GM23248 (cell line): ENCODE measurements around the gene GALNT18.

Experiments used
- EZH2 ChIP-seq: fragments of 200-600 bp; sonication (generic); IDR thresholded peaks from 2 replicates; pipeline ENCODE4 v1.6.1; 2018; ENCODE audit warnings: antibody characterized with exemption, mild to moderate bottlenecking; ENCODE audit not compliant: insufficient read depth, poor library complexity, severe bottlenecking
- EZH2phosphoT487 ChIP-seq: fragments of 200-600 bp; sonication (generic); IDR thresholded peaks from 2 replicates; pipeline ENCODE4 v1.6.1; 2018; ENCODE audit warnings: antibody characterized with exemption, moderate library complexity, mild to moderate bottlenecking, low read depth; ENCODE audit not compliant: insufficient read depth

DNA sequence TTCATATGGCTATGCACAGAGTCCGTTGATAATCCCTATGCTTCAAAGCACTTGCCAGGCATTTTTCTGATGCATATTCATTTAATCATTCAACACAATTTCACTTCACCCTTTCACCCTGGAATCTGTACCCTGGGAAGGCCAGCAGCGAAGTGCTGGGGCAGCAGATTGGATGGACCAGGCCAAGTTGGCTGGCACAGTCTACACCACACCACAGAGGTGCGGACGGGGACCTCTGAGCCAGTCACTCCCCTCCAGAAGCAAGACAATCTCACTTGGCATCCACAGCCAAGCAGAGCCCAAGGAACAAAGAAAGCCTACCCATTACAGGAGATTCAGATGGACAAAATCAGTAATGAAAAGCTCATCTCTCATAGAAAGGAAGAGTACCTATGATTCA is 130.2 kb downstream of the GALNT18 start:
- TF ChIP-seq EZH2 (no peak), EZH2phosphoT487 (no peak)
